ENCODE results near the gene MGAT3. TPM values are rescaled to one million over a fixed set of nuclear protein-coding genes. Genes with fewer than 3 reads are reported as not detected.

Gene MGAT3
- total and polyA plus RNA-seq, 2 donors (not counting 1 experiment from before 2014, with no cell fraction given) = 11.1 to 27.8 TPM

DNA sequence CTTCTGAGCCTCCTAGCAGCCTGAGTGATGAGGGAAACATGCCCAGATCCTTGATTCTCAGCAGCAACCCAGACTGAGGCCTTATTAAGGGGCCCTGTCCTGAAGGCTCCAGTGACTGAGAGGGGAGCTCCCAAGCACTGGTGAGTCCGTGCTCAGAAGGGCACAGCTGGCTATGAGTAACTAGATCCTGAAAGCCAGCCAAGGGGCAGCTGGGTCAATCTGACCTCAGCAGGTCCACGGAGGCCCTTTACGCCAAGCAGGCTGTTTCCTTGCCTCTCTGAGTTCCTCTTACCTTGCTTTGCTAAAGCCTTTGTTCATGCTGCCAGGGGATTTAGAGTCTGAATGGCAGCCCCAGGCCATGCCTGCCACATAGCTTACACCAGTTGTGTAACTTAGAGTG, 26.0 kb downstream of the MGAT3 start:
- CTCF ChIA-PET = interaction anchor here (0.8 to 1.7 kb wide), 5 partner anchors 11 to 554 kb away, joined by 3 to 10 read pairs (median 3); no protein-coding TSS in a partner anchor
- Histone ChIP-seq H3K36me3 (replicated peaks in 1 of 2; ENCODE audit: control extremely low read depth in 1 of 2, control insufficient read depth in 1 of 2, extremely low read depth in 1 of 2, insufficient read depth in 2 of 2, low read length in 1 of 2) (peaks cover 0 to 3% of the 10 kb centered on the region in 2 experiments), H2AFZ (ENCODE audit: insufficient read depth, low read depth, low read length, poor library complexity, severe bottlenecking) (no peak overlapping the region), H3K4me1 (ENCODE audit: control insufficient read depth in 2 of 2, insufficient read depth in 2 of 2, low read length in 2 of 2) (no peaks in the 10 kb centered on the region), H3K4me2 (replicated peaks; ENCODE audit: low read depth, low read length, poor library complexity, severe bottlenecking) (no peak overlapping the region), H3K27me3 (replicated peaks in 1 of 4; ENCODE audit: control extremely low read depth in 1 of 4, control insufficient read depth in 3 of 4, insufficient read depth in 4 of 4, low read length in 3 of 4) (no peaks in the 10 kb centered on the region), H3K9me3 (ENCODE audit: control extremely low read depth in 1 of 3, control insufficient read depth in 2 of 3, insufficient read depth in 1 of 3, low read length in 2 of 3) (no peaks in the 10 kb centered on the region), H4K20me1 (ENCODE audit: control insufficient read depth, insufficient read depth, low read length, poor library complexity, severe bottlenecking) (peaks cover 5% of the 10 kb centered on the region), H3K27ac (ENCODE audit: low read length in 2 of 2) (no peak overlapping the region), H3K4me3 (ENCODE audit: control extremely low read depth in 1 of 5, extremely low read depth in 1 of 5, insufficient read depth in 1 of 5, low read depth in 2 of 5, low read length in 4 of 5) (no peak overlapping the region), H3K79me2 (ENCODE audit: control insufficient read depth, insufficient read depth, low read length) (peaks cover 18% of the 10 kb centered on the region), H3K9ac (ENCODE audit: low read length) (no peak overlapping the region)
- intact Hi-C loops (cut with micrococcal nuclease) = no loop called here
- POLR2A ChIA-PET = no interaction called here
- ATAC-seq (ENCODE audit: low read depth) (no peak), DNase-seq (no peak)
- Mint-ChIP-seq H3K4me3 (no peak overlapping the region), H3K9me3 (ENCODE audit: insufficient read depth) (no peaks in the 10 kb centered on the region), H3K27ac (no peak overlapping the region), H3K27me3 (no peaks in the 10 kb centered on the region), H3K4me1 (no peaks in the 10 kb centered on the region)
- no peak for TF ChIP-seq EZH2 (IDR thresholded peaks at IDR 0.05; ENCODE audit: borderline replicate concordance, insufficient read depth, low read depth, low read length, poor library complexity, severe bottlenecking)
- TF ChIP-seq, protein P1, sequence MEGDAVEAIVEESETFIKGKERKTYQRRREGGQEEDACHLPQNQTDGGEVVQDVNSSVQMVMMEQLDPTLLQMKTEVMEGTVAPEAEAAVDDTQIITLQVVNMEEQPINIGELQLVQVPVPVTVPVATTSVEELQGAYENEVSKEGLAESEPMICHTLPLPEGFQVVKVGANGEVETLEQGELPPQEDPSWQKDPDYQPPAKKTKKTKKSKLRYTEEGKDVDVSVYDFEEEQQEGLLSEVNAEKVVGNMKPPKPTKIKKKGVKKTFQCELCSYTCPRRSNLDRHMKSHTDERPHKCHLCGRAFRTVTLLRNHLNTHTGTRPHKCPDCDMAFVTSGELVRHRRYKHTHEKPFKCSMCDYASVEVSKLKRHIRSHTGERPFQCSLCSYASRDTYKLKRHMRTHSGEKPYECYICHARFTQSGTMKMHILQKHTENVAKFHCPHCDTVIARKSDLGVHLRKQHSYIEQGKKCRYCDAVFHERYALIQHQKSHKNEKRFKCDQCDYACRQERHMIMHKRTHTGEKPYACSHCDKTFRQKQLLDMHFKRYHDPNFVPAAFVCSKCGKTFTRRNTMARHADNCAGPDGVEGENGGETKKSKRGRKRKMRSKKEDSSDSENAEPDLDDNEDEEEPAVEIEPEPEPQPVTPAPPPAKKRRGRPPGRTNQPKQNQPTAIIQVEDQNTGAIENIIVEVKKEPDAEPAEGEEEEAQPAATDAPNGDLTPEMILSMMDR (IDR thresholded peaks at IDR 0.05) = no peak
- 93% methylated on average over 3 of the region's 3 CpGs for WGBS (ENCODE audit: insufficient coverage)

DNA sequence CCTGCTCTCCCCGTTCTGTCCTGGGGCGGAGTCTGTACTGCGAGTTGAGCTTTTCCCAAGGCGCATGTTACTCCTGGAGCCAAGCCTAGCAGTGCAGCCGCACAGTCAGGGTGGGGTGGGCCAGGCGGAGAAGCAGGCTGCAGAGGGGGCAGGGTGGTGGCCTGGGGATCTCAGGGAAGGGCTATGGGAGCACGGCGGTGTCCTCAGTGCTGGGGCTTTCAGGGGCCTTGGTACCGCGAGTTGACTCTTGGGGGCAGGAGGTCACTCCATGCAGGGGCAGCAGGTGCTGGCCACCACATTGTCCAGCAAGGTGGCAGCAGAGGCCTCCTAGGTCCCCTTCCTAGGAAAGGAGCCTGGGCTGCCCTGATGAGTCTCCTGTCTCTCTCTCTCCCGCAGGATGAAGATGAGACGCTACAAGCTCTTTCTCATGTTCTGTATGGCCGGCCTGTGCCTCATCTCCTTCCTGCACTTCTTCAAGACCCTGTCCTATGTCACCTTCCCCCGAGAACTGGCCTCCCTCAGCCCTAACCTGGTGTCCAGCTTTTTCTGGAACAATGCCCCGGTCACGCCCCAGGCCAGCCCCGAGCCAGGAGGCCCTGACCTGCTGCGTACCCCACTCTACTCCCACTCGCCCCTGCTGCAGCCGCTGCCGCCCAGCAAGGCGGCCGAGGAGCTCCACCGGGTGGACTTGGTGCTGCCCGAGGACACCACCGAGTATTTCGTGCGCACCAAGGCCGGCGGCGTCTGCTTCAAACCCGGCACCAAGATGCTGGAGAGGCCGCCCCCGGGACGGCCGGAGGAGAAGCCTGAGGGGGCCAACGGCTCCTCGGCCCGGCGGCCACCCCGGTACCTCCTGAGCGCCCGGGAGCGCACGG, 30.4 kb downstream of the MGAT3 start:
- H3K79me2 ChIP-seq (ENCODE audit: control insufficient read depth, insufficient read depth, low read length) = no peaks in the 10 kb centered on the region
- ChIA-PET CTCF (no interaction called here), POLR2A (interaction anchor here (0.6 kb wide), 1 partner anchor 1104 kb away, joined by 5 read pairs; no protein-coding TSS in a partner anchor)
- H3K9me3 ChIP-seq (ENCODE audit: control extremely low read depth in 1 of 3, control insufficient read depth in 2 of 3, insufficient read depth in 1 of 3, low read length in 2 of 3) = no peaks in the 10 kb centered on the region
- Mint-ChIP-seq H3K4me3 (no peak overlapping the region), H3K4me1 (peaks cover 16% of the 10 kb centered on the region), H3K27ac (no peak overlapping the region), H3K9me3 (ENCODE audit: insufficient read depth) (no peaks in the 10 kb centered on the region), H3K27me3 (no peaks in the 10 kb centered on the region)
- WGBS (ENCODE audit: insufficient coverage) = 96% methylated on average over 43 of the region's 45 CpGs
- no peak overlapping the region for H2AFZ ChIP-seq (ENCODE audit: insufficient read depth, low read depth, low read length, poor library complexity, severe bottlenecking)
- TF ChIP-seq, protein P1 (IDR thresholded peaks at IDR 0.05) = no peak
- TF ChIP-seq EZH2 (IDR thresholded peaks at IDR 0.05; ENCODE audit: borderline replicate concordance, insufficient read depth, low read depth, low read length, poor library complexity, severe bottlenecking) = no peak
- H3K27me3 ChIP-seq (replicated peaks in 1 of 4; ENCODE audit: control extremely low read depth in 1 of 4, control insufficient read depth in 3 of 4, insufficient read depth in 4 of 4, low read length in 3 of 4) = no peaks in the 10 kb centered on the region
- no peak overlapping the region for H3K9ac ChIP-seq (ENCODE audit: low read length)
- ATAC-seq (ENCODE audit: low read depth) = no peak
- H4K20me1 ChIP-seq (ENCODE audit: control insufficient read depth, insufficient read depth, low read length, poor library complexity, severe bottlenecking) = no peaks in the 10 kb centered on the region
- no peak overlapping the region for H3K4me3 ChIP-seq (ENCODE audit: control extremely low read depth in 1 of 5, extremely low read depth in 1 of 5, insufficient read depth in 1 of 5, low read depth in 2 of 5, low read length in 4 of 5)
- H3K4me1 ChIP-seq (ENCODE audit: control insufficient read depth in 2 of 2, insufficient read depth in 2 of 2, low read length in 2 of 2) = peaks cover 4 to 14% of the 10 kb centered on the region in 2 donors
- peaks cover 0 to 3% of the 10 kb centered on the region in 2 experiments for H3K36me3 ChIP-seq (replicated peaks in 1 of 2; ENCODE audit: control extremely low read depth in 1 of 2, control insufficient read depth in 1 of 2, extremely low read depth in 1 of 2, insufficient read depth in 2 of 2, low read length in 1 of 2)
- H3K4me2 ChIP-seq (replicated peaks; ENCODE audit: low read depth, low read length, poor library complexity, severe bottlenecking) = no peak overlapping the region
- no peak overlapping the region for H3K27ac ChIP-seq (ENCODE audit: low read length in 2 of 2)
- no peak for DNase-seq
- intact Hi-C loops (cut with micrococcal nuclease) = no loop called here
